Esophagus muscularis mucosa (tissue), 4 donors: ENCODE data around the gene PER2.

ENCODE experiments used
- CTCF ChIP-seq, 3 experiments: fragments of 200-600 bp in 2 of 3; fragments of 450-650 bp in 1 of 3; sonication (generic) in 2 of 3; IDR thresholded peaks; one replicate each; pipeline ENCODE4 v1.5.1; 2017 to 2019; ENCODE audit warnings: antibody characterized with exemption in 3 of 3, mild to moderate bottlenecking in 2 of 3, moderate library complexity in 1 of 3
- EP300 ChIP-seq: sonication (generic); formaldehyde crosslinking; IDR thresholded peaks from one replicate; pipeline ENCODE4 v1.6.1; 2017; ENCODE audit warnings: antibody characterized with exemption
- POLR2A ChIP-seq: fragments of 450-650 bp; IDR thresholded peaks from one replicate; pipeline ENCODE4 v1.6.1; 2017; ENCODE audit warnings: antibody characterized with exemption, moderate library complexity, mild to moderate bottlenecking, low read depth

- no peak for TF ChIP-seq POLR2A
- no peak for TF ChIP-seq CTCF (IDR thresholded peaks at IDR 0.05)
- TF ChIP-seq EP300 = no peak
Measured at GRCh38 chr2:238290715-238291549, 2.5 kb upstream of the PER2 start.
